ENCODE measurements around the gene FANCC.

Gene FANCC

DNA sequence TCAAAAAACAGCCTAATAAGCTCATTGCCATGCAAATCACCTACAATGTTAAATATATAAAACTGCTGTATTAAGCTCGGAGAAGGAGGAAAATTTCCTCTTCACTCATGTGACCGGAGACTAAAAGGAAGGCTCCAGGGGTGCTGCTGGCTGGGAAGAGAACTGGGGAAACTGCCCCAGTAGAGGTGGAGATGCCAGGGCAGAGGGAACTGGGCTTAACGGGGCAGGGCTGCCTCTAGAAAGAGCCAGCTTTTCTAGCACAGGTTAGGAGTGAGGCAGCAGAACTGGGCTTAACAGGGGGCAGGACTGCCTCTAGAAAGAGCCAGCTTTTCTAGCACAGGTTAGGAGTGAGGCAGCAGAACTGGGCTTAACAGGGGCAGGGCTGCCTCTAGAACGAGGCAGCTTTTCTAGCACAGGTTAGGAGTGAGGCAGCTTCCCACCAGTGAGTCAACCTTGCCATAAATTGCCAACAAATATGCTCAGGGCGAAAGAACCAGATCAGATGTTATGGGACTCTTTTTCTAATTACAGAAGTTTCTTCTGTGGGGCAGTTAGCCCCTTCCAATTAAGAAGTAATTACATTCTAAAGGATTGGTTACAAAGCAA lies 115.3 kb downstream of the FANCC start:
- Histone ChIP-seq H3K27ac (no peak overlapping the region), H3K36me3 (no peaks in the 10 kb centered on the region), H3K4me1 (peaks cover 0 to 16% (median 7%) of the 10 kb centered on the region in 10 experiments; a peak in 13 of 20 replicates), H3K9ac (no peak overlapping the region), H4K20me1 (no peaks in the 10 kb centered on the region), H3K27me3 (no peaks in the 10 kb centered on the region), H3K9me3 (replicated peaks in 1 of 11) (no peaks in the 10 kb centered on the region), H3K4me3 (no peak overlapping the region), H3K4me2 (no peak overlapping the region)
- no peak for TF ChIP-seq Cebpa-rat (IDR thresholded peaks at IDR 0.05)

DNA sequence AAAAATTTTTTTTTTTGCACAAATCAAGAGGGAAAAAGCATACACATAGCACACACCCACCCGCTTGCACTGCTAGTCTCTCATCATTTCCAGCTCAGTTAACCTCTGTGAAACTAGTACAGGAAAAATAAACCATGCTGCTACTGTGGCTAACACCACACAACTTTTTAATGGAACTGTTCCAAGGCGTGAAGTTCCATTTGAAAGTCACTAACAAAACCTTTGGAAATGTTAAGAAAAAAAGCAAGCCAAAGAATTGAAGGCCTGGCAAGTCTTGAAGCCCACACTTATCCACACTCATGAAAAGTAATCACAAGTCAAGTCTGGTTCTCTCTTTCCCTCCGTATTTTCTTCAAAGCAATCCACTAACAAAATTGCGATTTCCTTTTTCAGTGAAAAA lies 116.3 kb downstream of the FANCC start:
- Histone ChIP-seq H3K4me1 (peaks cover 0 to 10% (median 3%) of the 10 kb centered on the region in 10 experiments; a peak in 13 of 20 replicates), H3K36me3 (no peaks in the 10 kb centered on the region)
- no peak for TF ChIP-seq Cebpa-rat (IDR thresholded peaks at IDR 0.05)

DNA sequence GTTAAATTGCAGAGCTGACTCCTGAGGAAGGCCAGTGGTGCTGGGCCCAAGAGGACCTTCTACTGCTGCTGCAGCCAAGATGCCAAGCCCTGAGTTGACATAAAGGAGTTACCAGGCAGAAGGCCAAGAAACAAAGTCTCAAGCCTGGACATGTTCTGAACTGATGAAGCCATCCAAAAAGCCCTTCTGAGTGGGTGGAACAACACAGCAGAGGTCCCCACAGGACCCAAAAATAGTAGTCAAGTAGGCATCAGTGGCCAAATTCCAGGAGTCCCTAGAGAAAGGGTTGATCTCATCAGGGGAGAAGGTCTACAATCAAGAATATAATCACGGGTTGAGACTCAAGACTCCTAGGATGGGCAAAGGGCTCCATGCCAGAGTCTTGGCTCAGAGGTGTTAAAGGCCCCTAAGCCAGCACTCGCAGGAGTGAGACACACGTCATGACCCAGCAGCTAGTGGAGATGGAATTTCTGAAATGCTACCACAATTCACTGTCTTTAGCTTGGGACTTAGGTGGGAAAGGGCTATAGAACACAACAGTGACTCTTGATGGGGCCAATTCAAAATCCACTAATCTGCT lies 119.7 kb downstream of the FANCC start:
- H3K4me2 ChIP-seq = peak overlapping the region in 1 of 11 experiments; percentile 7; a peak in 1 of 22 replicates
- H3K27me3 ChIP-seq = no peaks in the 10 kb centered on the region
- 0 out of 20 replicates have a peak, but pooled peaks cover 0 to 1% (median 0%) of the 10 kb centered on the region in 10 experiments for H3K4me1 ChIP-seq
- no peak overlapping the region for H3K27ac ChIP-seq
- no peak overlapping the region for H3K4me3 ChIP-seq
- H4K20me1 ChIP-seq = no peaks in the 10 kb centered on the region
- H3K36me3 ChIP-seq = no peaks in the 10 kb centered on the region
- H3K9me3 ChIP-seq (replicated peaks in 1 of 11) = peaks cover 0 to 4% (median 0%) of the 10 kb centered on the region in 11 experiments; a peak in 1 of 22 replicates
- no peak for TF ChIP-seq Cebpa-rat (IDR thresholded peaks at IDR 0.05)
- no peak overlapping the region for H3K9ac ChIP-seq

More for the DNA sequence above, 116.3 kb downstream of the FANCC start:
- Histone ChIP-seq H3K27me3 (no peaks in the 10 kb centered on the region), H3K4me2 (no peak overlapping the region), H3K9me3 (replicated peaks in 1 of 11) (no peaks in the 10 kb centered on the region), H3K4me3 (no peak overlapping the region), H4K20me1 (no peaks in the 10 kb centered on the region), H3K27ac (no peak overlapping the region), H3K9ac (no peak overlapping the region)

DNA sequence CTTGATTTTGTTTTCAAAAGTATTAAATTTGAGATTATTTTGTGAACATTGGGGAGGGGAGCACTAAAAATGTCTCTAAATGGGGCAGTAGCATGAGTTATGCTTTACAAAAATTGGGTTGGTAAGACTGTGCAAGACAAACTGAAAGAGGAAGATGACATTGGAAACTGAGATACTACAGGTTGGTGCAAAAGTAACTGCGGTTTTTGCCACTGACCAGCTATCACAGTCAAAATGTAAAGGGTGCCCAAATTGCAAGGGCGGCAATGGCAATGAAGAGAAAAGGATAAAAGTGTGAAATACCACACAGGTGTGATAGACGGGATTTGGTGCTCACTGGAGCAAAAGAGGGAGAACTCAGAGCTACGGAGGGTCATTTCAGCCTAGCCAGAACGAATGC lies 124.0 kb downstream of the FANCC start:
- H3K27ac ChIP-seq = no peak overlapping the region
- no peak overlapping the region for H3K4me2 ChIP-seq
- peaks cover 17 to 29% (median 21%) of the 10 kb centered on the region in 10 experiments for H3K4me1 ChIP-seq
- no peaks in the 10 kb centered on the region for H3K36me3 ChIP-seq
- no peak for TF ChIP-seq Cebpa-rat (IDR thresholded peaks at IDR 0.05)
- H3K9ac ChIP-seq = no peak overlapping the region
- H3K27me3 ChIP-seq = no peaks in the 10 kb centered on the region
- no peak overlapping the region for H3K4me3 ChIP-seq
- H3K9me3 ChIP-seq (replicated peaks in 1 of 11) = peaks cover 0 to 6% (median 0%) of the 10 kb centered on the region in 11 experiments; a peak in 2 of 22 replicates
- H4K20me1 ChIP-seq = no peaks in the 10 kb centered on the region

DNA sequence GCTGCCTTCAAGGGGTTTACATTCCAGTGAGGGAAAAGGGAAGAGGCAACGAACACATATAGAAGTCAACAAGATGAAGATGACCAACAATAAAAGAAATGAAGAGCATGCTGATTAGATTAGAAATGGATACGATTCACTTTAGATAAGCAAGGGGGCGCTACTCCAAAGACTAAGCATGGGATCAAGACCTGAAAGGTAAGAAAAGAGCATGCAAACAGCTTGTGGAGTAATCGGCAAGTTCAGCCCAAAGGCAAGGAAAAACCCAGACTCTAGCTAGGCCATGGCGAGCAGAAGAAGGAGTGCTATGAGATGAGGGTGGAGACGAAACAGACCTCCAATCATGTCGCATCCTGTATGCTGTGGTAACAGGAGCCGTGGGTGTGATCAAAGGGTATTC lies 124.4 kb downstream of the FANCC start:
- no peaks in the 10 kb centered on the region for H4K20me1 ChIP-seq
- H3K4me1 ChIP-seq = peaks cover 21 to 33% (median 25%) of the 10 kb centered on the region in 10 experiments
- TF ChIP-seq Cebpa-rat (IDR thresholded peaks at IDR 0.05) = no peak
- H3K27ac ChIP-seq = no peak overlapping the region
- H3K36me3 ChIP-seq = no peaks in the 10 kb centered on the region
- H3K9me3 ChIP-seq (replicated peaks in 1 of 11) = peaks cover 0 to 6% (median 0%) of the 10 kb centered on the region in 11 experiments; a peak in 2 of 22 replicates
- no peaks in the 10 kb centered on the region for H3K27me3 ChIP-seq
- H3K4me2 ChIP-seq = 0 out of 22 replicates have a peak overlapping the region, but pooled peaks of 1 of the 11 experiments have one; percentile 1
- no peak overlapping the region for H3K9ac ChIP-seq
- no peak overlapping the region for H3K4me3 ChIP-seq

DNA sequence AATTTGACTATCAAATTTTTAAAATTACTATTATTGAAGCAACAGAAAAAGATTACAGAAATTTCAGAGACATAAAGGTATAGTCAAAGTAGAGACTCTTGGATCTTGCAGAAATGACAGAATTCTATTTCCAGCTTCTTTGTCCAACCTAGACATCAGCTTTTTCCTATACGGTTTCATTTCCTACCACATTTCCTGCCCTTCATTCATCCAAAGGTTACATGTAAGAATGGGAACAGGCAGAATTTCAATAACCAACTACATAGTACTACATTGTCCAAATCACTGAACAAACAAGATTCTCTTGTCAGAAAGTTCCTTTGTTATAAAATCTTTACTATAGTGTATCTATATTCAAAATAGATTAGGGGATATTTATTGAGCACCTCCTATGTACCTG lies 124.9 kb downstream of the FANCC start:
- H3K4me2 ChIP-seq = 0 out of 22 replicates have a peak overlapping the region, but pooled peaks of 1 of the 11 experiments have one; percentile 1
- no peaks in the 10 kb centered on the region for H3K36me3 ChIP-seq

DNA sequence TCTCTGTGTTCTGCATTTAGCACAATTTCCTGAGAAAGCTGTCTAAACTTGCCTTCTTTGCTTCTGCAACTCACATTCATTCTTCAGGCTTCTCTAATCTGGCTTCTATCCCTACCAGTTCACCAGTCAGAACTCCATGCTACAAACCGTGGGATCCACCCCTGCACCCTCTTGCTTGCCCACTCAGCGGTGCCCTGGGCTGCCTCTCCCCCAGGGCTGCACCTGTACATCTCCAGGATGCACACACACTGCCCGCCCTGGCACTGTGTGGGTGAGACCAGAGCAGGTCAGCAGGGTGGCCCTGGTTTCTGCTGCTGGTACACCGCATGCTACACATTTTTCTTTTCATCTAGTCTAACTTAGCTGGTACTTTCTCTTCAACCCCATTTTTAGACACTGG lies 127.1 kb downstream of the FANCC start:
- H3K9ac ChIP-seq = no peak overlapping the region
- no peaks in the 10 kb centered on the region for H3K36me3 ChIP-seq
- H3K9me3 ChIP-seq (replicated peaks in 1 of 11) = peaks cover 0 to 6% (median 0%) of the 10 kb centered on the region in 11 experiments; a peak in 2 of 22 replicates
- H3K4me3 ChIP-seq = no peak overlapping the region
- peaks cover 24 to 35% (median 29%) of the 10 kb centered on the region in 10 experiments for H3K4me1 ChIP-seq
- no peaks in the 10 kb centered on the region for H3K27me3 ChIP-seq
- H3K4me2 ChIP-seq = peak overlapping the region in 8 of 11 experiments; percentile 36 to 75 (median 68); a peak in 13 of 22 replicates
- no peak for TF ChIP-seq Cebpa-rat (IDR thresholded peaks at IDR 0.05)
- no peak overlapping the region for H3K27ac ChIP-seq
- no peaks in the 10 kb centered on the region for H4K20me1 ChIP-seq

More for the DNA sequence above, 124.9 kb downstream of the FANCC start:
- peaks cover 24 to 35% (median 29%) of the 10 kb centered on the region in 10 experiments for H3K4me1 ChIP-seq
- H3K4me3 ChIP-seq = no peak overlapping the region
- TF ChIP-seq Cebpa-rat (IDR thresholded peaks at IDR 0.05) = no peak
- no peak overlapping the region for H3K27ac ChIP-seq
- H3K9me3 ChIP-seq (replicated peaks in 1 of 11) = peaks cover 0 to 6% (median 0%) of the 10 kb centered on the region in 11 experiments; a peak in 2 of 22 replicates
- no peak overlapping the region for H3K9ac ChIP-seq
- no peaks in the 10 kb centered on the region for H4K20me1 ChIP-seq
- no peaks in the 10 kb centered on the region for H3K27me3 ChIP-seq

DNA sequence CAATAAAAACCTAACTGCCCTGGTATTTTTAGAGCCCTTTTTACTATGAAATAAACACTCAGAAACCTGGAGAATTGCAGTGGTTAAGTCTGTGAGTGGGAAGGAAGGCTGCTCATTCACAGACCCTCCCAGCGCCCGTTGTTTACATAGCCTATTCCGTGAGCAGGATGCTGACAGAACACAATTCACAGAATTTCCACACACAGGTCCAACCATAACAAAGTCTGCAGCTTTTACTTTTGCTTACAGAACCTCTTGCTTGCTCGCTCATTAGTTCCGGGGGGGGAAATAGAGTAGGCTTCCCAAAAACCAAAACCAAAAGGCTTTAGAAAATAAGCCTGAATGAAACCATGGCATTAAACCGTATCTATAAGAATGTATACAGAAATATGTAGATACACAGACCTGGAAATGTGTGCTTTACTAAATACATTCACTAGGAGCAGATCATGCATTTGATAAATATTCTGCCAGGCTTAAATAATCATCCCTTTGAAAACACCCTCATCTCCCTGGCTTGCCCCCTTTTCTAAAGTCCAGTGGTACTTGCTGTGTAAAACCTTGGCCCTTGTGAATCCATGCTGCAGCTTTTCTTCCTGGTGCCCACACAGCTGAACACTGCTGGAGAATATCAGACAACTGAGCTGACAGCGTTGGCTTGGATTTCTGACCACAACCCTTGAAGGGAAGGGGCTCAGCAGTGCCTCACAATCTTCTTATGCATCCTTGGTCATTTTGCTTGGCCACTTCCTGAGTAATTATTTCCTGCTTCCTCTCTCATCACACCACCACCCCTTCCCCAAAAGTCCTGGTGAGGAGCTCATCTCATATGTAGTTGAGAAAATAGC lies 128.0 kb downstream of the FANCC start:
- no peak for TF ChIP-seq Cebpa-rat (IDR thresholded peaks at IDR 0.05)
- Histone ChIP-seq H3K4me3 (no peak overlapping the region), H3K27me3 (no peaks in the 10 kb centered on the region), H3K27ac (no peak overlapping the region), H3K9ac (peak overlapping the region in 1 of 11 experiments; percentile 13; a peak in 1 of 22 replicates), H4K20me1 (no peaks in the 10 kb centered on the region), H3K9me3 (replicated peaks in 1 of 11) (peaks cover 0 to 6% (median 0%) of the 10 kb centered on the region in 11 experiments; a peak in 2 of 22 replicates), H3K4me1 (peaks cover 24 to 35% (median 29%) of the 10 kb centered on the region in 10 experiments), H3K36me3 (no peaks in the 10 kb centered on the region), H3K4me2 (peak overlapping the region; percentile 36 to 82 (median 70))

DNA sequence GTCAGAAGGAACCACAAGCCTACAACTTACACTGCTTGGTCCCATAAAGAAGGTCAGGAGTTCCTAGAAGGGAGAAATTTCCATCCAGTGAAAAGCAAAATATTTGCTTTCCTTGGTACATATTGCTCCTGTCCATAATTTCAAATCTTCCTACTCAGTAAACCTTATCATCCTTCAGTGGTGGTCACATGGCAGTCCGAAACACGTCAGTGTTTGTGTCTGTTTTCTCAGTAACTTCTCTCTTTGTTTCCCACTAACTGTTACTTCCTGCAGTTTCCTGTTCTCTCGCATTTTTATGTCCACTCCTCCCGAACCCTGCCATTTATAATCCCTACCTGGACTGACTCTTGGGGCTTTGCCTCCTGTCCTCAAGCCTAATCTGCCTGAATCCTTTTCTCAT lies 129.1 kb downstream of the FANCC start:
- no peaks in the 10 kb centered on the region for H4K20me1 ChIP-seq
- no peak overlapping the region for H3K9ac ChIP-seq

More for the DNA sequence above, 129.1 kb downstream of the FANCC start:
- no peak overlapping the region for H3K4me3 ChIP-seq
- peak overlapping the region in 2 of 11 experiments; percentile 2 to 47; a peak in 2 of 22 replicates for H3K27ac ChIP-seq
- TF ChIP-seq Cebpa-rat (IDR thresholded peaks at IDR 0.05) = no peak
- H3K9me3 ChIP-seq (replicated peaks in 1 of 11) = peaks cover 0 to 6% (median 0%) of the 10 kb centered on the region in 11 experiments; a peak in 2 of 22 replicates
- no peaks in the 10 kb centered on the region for H3K36me3 ChIP-seq
- H3K4me2 ChIP-seq = peak overlapping the region; percentile 43 to 82 (median 68)
- no peaks in the 10 kb centered on the region for H3K27me3 ChIP-seq
- peaks cover 24 to 35% (median 29%) of the 10 kb centered on the region in 10 experiments for H3K4me1 ChIP-seq

Measured in BLaER1 treated with 17β-estradiol and CSF1 and Interleukin-3, amounts not matched to agents 10 nM and 100 nM (cell line).